GM19455 (cell line): ENCODE data around the gene ZNF300.
"Not testable (repeated sequence)": the region's sequence is repeated elsewhere in the genome, so short reads cannot be mapped to it uniquely, and the experiment has no call there.

ENCODE experiments used
- ATAC-seq: cut with Tn5 transposase; IDR thresholded peaks from one replicate; pipeline ENCODE4 v1.9.1; 2021; ENCODE audit not compliant: unreplicated experiment

The ZNF300 gene

GRCh38 chr5:150846308-150846653 is 58.5 kb downstream of the ZNF300 start, which contains the start of gene IRGM:
IRGM (plus strand) TSS chr5:150846521; CDS start chr5:150848124, 1,603 bp downstream.
- not testable (repeated sequence) for ATAC-seq

GRCh38 chr5:150845185-150845859 is 59.5 kb downstream of the ZNF300 start:
- not testable (repeated sequence) for ATAC-seq
